Lower leg skin (tissue), 4 donors: Measurements from ENCODE around the gene CDK11A. TPM values are rescaled to one million over a fixed set of nuclear protein-coding genes. Genes with fewer than 3 reads are reported as not detected.
"Not testable (repeated sequence)": the region's sequence is repeated elsewhere in the genome, so short reads cannot be mapped to it uniquely, and the experiment has no call there.

Experiments
- DNase-seq, 2 donors: peaks; one replicate each; pipeline ENCODE4 v3.0.0-alpha.2; 2019; ENCODE audit warnings: low spot score in 2 of 2
- H3K4me3 ChIP-seq: fragments of 200-600 bp; sonication (generic); 2 replicates; pipeline ENCODE4 v1.5.1; 2017; ENCODE audit warnings: mild to moderate bottlenecking, low read depth; ENCODE audit not compliant: poor library complexity, severe bottlenecking
- POLR2A ChIP-seq, 2 donors: fragments of 450-650 bp; IDR thresholded peaks; one replicate each; pipeline ENCODE4 v1.6.1; 2016 to 2017; ENCODE audit warnings: antibody characterized with exemption in 2 of 2, mild to moderate bottlenecking in 1 of 2, moderate library complexity in 1 of 2
- WGBS, 2 donors: methylation state at CpG; one replicate each; pipeline ENCODE4 v1.1.5; 2018; 5-methylcytosine and 5-hydroxymethylcytosine counted together
- intact Hi-C: fragments of 100-400 bp; cut with DNase I; formaldehyde crosslinking; loops from one replicate; pipeline ENCODE4 v1.15.0; 2023; ENCODE audit warnings: low total_unique reads
- total RNA-seq, 4 donors: library from RNA; depleted of rRNA; stranded (reverse); fragments of >200 nt; gene quantifications; one replicate each; pipeline ENCODE4 v1.1.0, GENCODE V29; 2016
- TF ChIP-seq, protein P1 (sequence below), 3 donors: fragments of 450-650 bp; IDR thresholded peaks; one replicate each; pipeline ENCODE4 v1.5.1; 2016; ENCODE audit warnings: antibody characterized with exemption in 3 of 3, mild to moderate bottlenecking in 3 of 3, moderate library complexity in 2 of 3

The CDK11A gene
- total RNA-seq, 4 donors from 2014 or later: 18.1 to 56.9 (median 27.7) TPM

DNA sequence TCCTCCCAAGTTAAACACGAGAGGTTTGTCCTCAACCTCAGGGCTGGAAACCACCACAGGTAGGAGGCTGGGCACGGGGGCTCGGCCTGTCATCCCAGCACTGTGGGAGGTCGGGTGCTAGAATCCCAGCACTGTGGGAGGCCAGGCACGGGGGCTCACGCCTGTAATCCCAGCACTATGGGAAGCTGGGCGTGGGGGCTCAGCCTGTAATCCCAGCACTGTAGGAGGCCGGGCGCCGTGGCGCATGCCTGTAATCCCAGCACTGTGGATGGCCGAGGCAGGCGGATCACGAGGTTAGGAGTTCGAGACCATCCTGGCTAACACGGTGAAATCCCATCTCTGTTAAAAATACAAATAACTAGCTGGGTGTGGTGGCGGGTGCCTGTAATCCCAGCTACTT, 6.7 kb upstream of the CDK11A start:
- no peak overlapping the region for H3K4me3 ChIP-seq
- no peak for TF ChIP-seq POLR2A (IDR thresholded peaks at IDR 0.05)
- TF ChIP-seq, protein P1, sequence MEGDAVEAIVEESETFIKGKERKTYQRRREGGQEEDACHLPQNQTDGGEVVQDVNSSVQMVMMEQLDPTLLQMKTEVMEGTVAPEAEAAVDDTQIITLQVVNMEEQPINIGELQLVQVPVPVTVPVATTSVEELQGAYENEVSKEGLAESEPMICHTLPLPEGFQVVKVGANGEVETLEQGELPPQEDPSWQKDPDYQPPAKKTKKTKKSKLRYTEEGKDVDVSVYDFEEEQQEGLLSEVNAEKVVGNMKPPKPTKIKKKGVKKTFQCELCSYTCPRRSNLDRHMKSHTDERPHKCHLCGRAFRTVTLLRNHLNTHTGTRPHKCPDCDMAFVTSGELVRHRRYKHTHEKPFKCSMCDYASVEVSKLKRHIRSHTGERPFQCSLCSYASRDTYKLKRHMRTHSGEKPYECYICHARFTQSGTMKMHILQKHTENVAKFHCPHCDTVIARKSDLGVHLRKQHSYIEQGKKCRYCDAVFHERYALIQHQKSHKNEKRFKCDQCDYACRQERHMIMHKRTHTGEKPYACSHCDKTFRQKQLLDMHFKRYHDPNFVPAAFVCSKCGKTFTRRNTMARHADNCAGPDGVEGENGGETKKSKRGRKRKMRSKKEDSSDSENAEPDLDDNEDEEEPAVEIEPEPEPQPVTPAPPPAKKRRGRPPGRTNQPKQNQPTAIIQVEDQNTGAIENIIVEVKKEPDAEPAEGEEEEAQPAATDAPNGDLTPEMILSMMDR (IDR thresholded peaks at IDR 0.05): no peak
- intact Hi-C loops: no loop called here
- WGBS, 2 donors: 94% methylated on average over 13 to 17 of the region's 17 CpGs
- peak in 1 of 2 donors; percentile 49 for DNase-seq

DNA sequence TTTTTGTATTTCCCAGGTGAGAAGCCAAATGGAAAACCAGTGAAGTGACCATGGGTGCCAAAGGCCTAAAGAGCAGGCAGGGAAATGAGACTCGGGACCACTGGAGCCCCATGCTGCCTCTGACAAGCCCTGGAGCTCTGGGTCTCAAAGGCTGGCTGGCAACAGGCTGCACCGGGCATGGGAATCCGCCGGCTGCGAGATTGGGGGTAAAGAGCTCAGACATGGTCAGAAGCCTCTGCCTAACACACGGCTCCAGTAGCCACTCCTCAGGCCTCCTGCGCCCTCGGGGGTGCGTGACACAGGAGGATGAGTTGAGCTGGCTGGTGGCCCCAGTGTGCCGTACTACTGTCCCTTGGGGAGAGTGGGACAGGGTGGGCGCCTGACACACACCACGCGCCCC, 6.1 kb upstream of the CDK11A start:
- H3K4me3 ChIP-seq, intact Hi-C loops: not testable (repeated sequence)
- peak in 1 of 2 donors; percentile 28 for DNase-seq
- WGBS, 2 donors: no CpG with 5 or more reads among the region's 13 CpGs

DNA sequence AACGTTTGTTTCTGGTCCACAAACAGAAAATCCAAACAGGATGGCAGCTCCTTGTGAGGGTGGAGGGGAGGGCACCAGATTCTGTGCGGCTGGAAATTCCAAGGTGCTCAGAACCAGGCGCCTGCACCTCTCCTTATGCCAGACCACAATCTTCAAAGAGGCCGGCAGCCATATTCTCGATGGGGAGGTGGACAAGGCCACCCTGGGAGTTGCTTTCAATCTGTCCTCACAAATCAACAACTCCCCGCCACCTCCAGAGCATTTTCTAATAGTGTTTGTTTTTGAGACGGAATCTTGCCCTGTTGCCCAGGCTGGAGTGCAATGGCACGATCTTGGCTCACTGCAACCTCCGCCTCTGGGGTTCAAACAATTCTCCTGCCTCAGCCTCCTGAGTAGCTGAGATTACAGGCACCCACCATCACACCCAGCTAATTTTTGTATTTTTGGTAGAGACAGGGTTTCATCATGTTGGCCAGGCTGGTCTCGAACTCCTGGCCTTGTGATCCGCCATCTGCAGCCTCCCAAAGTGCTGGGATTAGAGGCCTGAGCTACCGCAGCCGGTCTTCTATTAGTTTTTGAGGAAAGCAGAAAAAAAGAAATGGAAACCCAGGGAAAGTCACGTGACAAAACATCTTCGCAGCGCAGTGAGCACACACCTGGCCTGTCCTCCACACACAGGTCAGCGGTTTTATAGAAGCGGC, 5.1 kb upstream of the CDK11A start:
- DNase-seq: peak in 1 of 2 donors; percentile 52
- intact Hi-C loops, H3K4me3 ChIP-seq: not testable (repeated sequence)
- 87 to 91% methylated on average over 10 to 14 of the region's 18 CpGs for WGBS, 2 donors

DNA sequence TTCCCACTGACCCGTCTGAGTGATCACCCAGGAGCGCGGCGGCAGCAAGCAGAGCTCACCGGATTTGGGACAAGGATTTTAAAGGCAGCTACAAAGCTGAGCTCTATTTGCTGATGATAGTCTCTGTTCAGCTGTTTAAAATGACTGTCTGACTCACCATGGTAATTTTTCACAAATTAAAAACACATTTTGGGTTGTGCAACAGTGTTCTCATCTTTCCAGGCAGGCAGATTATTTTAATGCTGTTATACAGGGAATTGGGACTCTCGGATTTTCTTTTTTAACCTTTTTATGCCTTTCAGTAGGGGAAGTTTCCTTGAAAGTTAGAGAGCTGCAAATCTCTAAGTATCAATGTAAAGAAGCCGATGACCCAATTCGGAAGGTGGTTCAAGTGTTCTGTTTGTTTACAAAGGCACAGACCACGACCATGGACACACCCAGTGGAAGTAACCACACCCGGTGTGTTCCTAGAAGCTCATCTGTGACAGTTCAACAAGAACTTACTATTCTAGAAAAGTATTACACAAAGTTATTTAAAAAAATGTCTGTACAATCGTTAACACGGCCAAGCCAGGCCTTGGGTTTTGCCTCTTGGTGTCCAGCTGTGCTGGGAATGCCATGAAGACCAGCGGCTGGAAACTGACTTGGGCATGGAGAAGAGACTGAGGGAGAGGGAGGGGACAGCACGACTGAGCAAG, 4.3 kb upstream of the CDK11A start:
- intact Hi-C loops, H3K4me3 ChIP-seq: not testable (repeated sequence)
- WGBS, 2 donors: 39 to 51% methylated on average over 8 to 10 of the region's 14 CpGs
- DNase-seq: peak in 1 of 2 donors; percentile 64

DNA sequence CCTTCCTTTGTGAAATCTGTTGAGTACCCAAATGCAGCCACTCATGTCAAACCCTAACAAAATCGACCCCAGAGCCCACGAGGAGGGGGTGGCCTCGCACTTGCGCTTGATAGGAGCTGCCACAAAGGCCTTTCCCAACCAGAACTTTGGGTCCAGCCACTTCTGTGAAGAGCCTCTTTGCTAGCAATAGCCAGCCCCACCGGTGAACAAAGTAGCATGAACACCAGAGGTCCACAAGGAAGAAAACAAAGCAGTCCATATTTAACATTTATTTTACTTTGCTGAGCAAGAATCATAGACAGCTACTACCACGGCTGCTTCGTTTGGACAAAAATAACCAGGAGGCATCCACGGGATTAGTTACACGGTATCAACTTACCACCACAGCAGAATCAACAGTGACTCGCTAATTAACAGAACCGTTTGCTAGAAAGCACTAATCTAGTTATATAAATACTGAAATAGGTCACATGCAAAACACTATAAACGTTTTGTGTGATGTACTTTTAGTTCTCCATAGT, 3.0 kb upstream of the CDK11A start:
- 78 to 82% methylated on average over 11 of the region's 12 CpGs for WGBS, 2 donors
- DNase-seq: peak in 1 of 2 donors; percentile 60
- intact Hi-C loops, H3K4me3 ChIP-seq: not testable (repeated sequence)

DNA sequence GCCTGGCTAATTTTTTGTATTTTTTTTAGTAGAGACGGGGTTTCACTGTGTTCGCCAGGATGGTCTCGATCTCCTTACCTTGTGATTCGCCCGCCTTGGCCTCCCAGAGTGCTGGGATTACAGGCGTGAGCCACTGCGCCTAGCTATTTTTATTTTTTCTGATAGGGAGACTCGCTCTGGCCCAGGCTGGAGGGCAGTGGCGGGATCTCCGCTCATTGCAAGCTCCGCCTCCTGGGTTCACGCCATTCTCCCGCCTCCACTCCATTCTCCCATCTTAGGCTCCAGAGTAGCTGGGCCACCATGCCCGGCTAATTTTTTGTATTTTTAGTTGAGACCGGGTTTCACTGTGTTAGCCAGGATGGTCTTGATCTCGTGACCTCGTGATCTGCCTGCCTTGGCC, 1.9 kb upstream of the CDK11A start:
- WGBS, 2 donors: 94 to 96% methylated on average over 17 of the region's 17 CpGs
- intact Hi-C loops, H3K4me3 ChIP-seq, DNase-seq: not testable (repeated sequence)

DNA sequence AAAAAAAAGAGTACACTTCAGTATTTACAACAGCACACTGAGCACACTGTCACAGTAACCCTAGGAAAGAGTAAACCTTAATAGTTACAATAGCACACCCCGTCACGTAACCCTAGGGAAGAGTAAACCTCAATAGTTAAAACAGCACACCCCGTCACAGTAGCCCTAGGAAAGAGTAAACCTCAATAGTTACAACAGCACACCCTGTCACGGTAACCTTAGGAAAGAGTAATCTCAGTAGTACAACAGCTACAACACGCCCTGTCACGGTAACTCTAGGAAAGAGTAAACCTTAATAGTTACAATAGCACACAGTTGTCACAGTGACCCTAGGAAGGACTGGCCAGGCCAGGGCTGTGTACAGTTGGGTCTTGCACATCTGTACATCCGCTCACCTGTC, 3.0 kb downstream of the CDK11A start:
- WGBS, 2 donors: 77 to 79% methylated on average over 7 of the region's 7 CpGs
- TF ChIP-seq POLR2A (IDR thresholded peaks at IDR 0.05): no peak
- TF ChIP-seq, protein P1 (IDR thresholded peaks at IDR 0.05): no peak
- intact Hi-C loops: no loop called here
- no peak overlapping the region for H3K4me3 ChIP-seq
- DNase-seq: no peak

DNA sequence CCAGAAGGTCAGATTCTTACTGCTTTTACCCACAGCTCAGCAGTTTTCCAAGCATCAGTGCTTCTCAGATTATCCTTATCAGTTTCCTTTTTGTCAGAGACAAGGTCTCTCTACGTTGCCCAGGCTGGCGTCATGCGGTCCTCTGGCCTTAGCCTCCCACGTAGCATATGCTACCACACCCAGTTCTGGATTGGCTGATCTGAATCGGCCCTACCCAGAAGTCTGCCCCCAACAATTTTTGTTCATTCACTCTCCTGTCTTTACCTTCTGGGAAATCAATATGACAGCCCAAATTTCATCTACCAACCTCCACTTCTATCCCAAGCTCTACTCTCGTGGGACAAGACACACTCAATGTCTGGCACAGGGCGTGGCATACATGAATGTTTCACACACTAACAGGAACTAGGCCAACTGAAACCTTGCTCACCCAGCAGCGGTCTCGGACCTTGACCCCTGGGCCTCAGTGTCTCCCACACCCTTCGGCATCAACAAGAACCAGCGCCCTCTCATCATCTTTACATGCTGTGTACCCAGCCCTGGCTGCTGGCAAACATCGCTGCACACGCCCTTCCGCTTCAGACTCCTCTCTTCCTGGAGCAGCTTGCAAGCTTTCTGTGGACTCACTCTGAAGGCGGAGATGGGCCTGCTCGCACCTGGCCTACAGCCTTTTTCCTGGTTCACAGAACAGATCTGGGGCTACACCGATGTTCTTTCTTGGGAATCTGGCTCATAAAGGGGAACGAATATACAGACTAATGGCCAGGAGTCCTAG, 8.9 kb downstream of the CDK11A start:
- WGBS, 2 donors: 77 to 83% methylated on average over 12 to 13 of the region's 18 CpGs
- H3K4me3 ChIP-seq, intact Hi-C loops: not testable (repeated sequence)
- DNase-seq: peak in 1 of 2 donors; percentile 25

DNA sequence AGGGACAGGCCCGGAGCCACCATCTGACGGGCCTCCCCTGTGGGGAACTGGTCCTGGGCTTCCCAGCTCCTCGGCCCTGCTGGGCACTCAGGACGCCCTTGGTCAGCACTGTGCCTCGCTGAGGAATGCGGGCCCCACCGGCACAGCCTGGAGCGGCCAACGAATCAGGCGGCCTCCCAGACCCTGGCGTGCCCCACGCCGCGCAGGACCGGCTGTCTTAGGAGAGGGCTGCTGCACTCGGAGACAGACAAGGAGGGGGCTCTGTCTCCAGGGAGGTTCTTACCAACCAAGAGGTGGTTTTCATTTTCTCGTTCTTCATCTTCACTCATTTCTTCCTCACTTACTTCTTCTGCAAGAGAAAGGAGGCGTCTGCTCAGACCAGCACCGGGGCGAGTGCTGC, 16.3 kb downstream of the CDK11A start:
- peak in 1 of 2 donors; percentile 17 for DNase-seq
- 100% methylated on average over 4 of the region's 20 CpGs; no CpG with 5 or more reads in 1 of the 2 donors for WGBS, 2 donors
- H3K4me3 ChIP-seq, intact Hi-C loops: not testable (repeated sequence)

DNA sequence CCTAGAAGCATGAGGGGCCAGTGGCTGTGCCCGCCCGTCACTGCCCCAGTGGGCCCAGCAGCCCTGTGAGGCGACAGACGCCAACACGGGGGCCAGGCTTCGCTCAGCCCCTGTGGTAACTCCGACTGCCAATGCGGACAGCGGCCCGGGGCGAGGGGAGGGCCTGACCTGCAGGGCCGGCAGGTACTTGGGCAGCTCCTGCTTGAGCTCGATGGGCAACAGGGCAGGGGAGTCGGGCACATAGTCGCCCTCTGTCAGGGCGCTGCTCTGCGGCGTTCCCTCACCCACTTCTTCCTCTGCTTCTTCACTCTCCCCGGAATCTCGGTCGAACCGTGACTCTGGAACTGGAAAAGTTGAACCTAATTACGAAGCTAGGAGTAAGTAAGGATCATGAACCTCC, 16.9 kb downstream of the CDK11A start:
- DNase-seq: peak in 1 of 2 donors; percentile 50
- H3K4me3 ChIP-seq, intact Hi-C loops: not testable (repeated sequence)
- WGBS, 2 donors: 95 to 98% methylated on average over 8 to 9 of the region's 23 CpGs

DNA sequence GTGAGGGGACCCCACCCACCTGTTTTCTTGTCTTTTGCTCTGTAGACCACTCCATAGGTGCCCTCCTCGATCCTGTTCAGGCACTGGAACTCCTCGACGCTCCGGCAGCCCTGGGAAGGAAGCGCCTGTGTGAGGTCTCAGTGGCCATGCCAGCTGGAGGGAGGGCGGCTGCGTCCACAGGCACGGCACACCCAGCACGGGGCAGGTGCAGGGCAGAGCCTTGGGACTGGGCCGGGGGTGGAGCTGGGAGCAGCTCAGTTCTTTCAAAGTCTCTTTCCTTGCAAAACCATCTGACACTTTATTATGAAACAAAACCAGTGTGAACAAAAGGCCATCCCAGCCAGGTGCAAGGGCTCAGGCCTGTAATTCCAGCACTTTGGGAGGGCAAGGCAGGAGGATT, 18.5 kb downstream of the CDK11A start:
- intact Hi-C loops, H3K4me3 ChIP-seq: not testable (repeated sequence)
- WGBS, 2 donors: no CpG with 5 or more reads among the region's 10 CpGs
- peak in 1 of 2 donors; percentile 29 for DNase-seq

DNA sequence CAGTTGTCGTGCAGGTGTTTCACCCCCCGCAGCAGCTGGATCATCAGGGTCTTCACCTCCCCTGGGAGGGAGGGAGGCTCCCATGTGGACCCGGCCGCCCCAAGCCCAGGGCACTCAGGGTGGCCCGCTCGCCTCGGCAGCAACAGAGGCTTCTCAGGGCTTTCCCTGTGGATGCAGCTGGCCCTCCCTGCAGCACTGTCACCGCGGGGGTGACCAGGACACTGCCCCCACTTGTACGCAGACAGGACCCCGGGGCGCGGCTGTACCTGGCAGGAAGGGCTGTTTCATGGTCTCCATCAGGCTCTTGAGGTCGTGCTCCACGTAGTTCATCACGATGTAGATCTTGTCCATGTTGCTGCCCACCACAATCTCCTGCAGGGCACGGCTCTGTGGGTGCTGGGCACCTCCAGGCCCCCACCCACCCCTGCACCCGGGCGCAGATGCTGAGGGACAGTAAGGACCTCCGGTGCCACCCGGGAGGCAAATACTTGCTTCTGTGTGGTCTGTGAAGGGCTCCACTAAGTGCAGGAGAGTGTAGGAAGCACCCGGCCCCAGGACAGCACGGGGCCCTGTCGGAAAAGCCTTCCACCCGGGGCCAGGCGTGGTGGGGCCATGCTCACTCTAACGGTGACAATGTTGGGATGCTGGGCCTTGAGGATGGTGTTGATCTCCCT, 19.7 kb downstream of the CDK11A start:
- H3K4me3 ChIP-seq, intact Hi-C loops: not testable (repeated sequence)
- 91 to 100% methylated on average over 6 to 16 of the region's 27 CpGs for WGBS, 2 donors
- DNase-seq: peak in 1 of 2 donors; percentile 78
